Spleen (tissue), 7 donors: ENCODE results near the gene COL8A1.

Experiments used
- CTCF ChIP-seq, 11 experiments: fragments of 200-600 bp in 7 of 11; fragments of 450-650 bp in 4 of 11; sonication (generic) in 4 of 11; IDR thresholded peaks in 8 of 11; conservative IDR thresholded peaks in 3 of 11; 1 replicate in 7 of 11; 2 replicates in 4 of 11; pipeline versions ENCODE4 v1.4.0 to v1.8.0; 2016 to 2021; ENCODE audit warnings: antibody characterized with exemption in 11 of 11, inconsistent platforms in 4 of 11, mild to moderate bottlenecking in 1 of 11
- POLR2A ChIP-seq, 3 donors: fragments of 450-650 bp; IDR thresholded peaks; one replicate each; pipeline ENCODE4 v1.5.1; 2017; ENCODE audit warnings: antibody characterized with exemption in 3 of 3, mild to moderate bottlenecking in 1 of 3
- POLR2AphosphoS5 ChIP-seq, 3 donors: sonication (generic); formaldehyde crosslinking; IDR thresholded peaks; one replicate each; pipeline ENCODE4 v1.5.1; 2017; ENCODE audit warnings: antibody characterized with exemption in 3 of 3
- donor health status: DM: no; HTN: no; CAD: no; lungs with moderate emphysema.
- donor health status: DM: no; HTN: no; CAD: no.
- donor health status: DM: no; HTN: no; CAD: no.

DNA sequence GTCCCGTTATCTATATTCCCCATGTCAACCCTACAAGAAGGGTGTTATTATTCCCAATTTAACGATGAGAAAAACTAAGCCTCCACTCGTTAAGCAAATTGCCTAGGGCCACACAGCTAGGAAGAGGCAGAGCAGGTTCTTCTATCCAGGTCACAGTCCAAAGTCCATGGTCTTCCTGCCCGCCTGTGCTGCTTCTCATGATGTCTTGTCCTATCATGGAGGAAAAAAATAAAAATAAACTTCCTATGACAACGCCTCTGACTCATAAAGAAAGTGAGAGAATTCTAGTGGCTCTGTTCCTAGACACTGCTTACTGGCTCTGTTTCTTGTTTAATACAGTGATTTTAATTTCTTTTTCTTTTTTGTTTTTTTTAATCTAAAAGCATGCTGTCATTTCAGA lies 9.7 kb downstream of the COL8A1 start:
- TF ChIP-seq CTCF (IDR thresholded peaks at IDR 0.05 in 8 of 11, conservative IDR thresholded peaks at IDR 0.05 in 3 of 11) = no peak
- no peak for TF ChIP-seq POLR2A (IDR thresholded peaks at IDR 0.05)
- no peak for TF ChIP-seq POLR2AphosphoS5 (IDR thresholded peaks at IDR 0.05)
